ENCODE results near the gene DOCK11. TPM values are rescaled to one million over a fixed set of nuclear protein-coding genes. Genes with fewer than 3 reads are reported as not detected.

The DOCK11 gene
- total RNA-seq, 1 experiment from 2014 or later: 13.1 TPM

- no peaks in the 10 kb centered on the region for H3K36me3 Mint-ChIP-seq
- H3K4me1 Mint-ChIP-seq: peaks cover 30% of the 10 kb centered on the region
- no peak for DNase-seq (ENCODE audit: low spot score)
- H3K27ac Mint-ChIP-seq: no peak overlapping the region
- H3K27me3 Mint-ChIP-seq (ENCODE audit: low read depth): peaks cover 20% of the 10 kb centered on the region
- no peaks in the 10 kb centered on the region for H3K9me3 Mint-ChIP-seq
- no peak for ATAC-seq
- TF ChIP-seq MYBL2 (CRISPR knock-in tag; IDR thresholded peaks at IDR 0.05): no peak
- no peak for TF ChIP-seq RELA (CRISPR knock-in tag; IDR thresholded peaks at IDR 0.05; ENCODE audit: borderline replicate concordance)
- TF ChIP-seq, protein P1, sequence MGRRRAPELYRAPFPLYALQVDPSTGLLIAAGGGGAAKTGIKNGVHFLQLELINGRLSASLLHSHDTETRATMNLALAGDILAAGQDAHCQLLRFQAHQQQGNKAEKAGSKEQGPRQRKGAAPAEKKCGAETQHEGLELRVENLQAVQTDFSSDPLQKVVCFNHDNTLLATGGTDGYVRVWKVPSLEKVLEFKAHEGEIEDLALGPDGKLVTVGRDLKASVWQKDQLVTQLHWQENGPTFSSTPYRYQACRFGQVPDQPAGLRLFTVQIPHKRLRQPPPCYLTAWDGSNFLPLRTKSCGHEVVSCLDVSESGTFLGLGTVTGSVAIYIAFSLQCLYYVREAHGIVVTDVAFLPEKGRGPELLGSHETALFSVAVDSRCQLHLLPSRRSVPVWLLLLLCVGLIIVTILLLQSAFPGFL (CRISPR knock-in tag; IDR thresholded peaks at IDR 0.05; ENCODE audit: borderline replicate concordance): no peak
- TF ChIP-seq, protein P2, sequence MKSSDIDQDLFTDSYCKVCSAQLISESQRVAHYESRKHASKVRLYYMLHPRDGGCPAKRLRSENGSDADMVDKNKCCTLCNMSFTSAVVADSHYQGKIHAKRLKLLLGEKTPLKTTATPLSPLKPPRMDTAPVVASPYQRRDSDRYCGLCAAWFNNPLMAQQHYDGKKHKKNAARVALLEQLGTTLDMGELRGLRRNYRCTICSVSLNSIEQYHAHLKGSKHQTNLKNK (CRISPR knock-in tag; IDR thresholded peaks at IDR 0.05): no peak
- TF ChIP-seq, protein P3, sequence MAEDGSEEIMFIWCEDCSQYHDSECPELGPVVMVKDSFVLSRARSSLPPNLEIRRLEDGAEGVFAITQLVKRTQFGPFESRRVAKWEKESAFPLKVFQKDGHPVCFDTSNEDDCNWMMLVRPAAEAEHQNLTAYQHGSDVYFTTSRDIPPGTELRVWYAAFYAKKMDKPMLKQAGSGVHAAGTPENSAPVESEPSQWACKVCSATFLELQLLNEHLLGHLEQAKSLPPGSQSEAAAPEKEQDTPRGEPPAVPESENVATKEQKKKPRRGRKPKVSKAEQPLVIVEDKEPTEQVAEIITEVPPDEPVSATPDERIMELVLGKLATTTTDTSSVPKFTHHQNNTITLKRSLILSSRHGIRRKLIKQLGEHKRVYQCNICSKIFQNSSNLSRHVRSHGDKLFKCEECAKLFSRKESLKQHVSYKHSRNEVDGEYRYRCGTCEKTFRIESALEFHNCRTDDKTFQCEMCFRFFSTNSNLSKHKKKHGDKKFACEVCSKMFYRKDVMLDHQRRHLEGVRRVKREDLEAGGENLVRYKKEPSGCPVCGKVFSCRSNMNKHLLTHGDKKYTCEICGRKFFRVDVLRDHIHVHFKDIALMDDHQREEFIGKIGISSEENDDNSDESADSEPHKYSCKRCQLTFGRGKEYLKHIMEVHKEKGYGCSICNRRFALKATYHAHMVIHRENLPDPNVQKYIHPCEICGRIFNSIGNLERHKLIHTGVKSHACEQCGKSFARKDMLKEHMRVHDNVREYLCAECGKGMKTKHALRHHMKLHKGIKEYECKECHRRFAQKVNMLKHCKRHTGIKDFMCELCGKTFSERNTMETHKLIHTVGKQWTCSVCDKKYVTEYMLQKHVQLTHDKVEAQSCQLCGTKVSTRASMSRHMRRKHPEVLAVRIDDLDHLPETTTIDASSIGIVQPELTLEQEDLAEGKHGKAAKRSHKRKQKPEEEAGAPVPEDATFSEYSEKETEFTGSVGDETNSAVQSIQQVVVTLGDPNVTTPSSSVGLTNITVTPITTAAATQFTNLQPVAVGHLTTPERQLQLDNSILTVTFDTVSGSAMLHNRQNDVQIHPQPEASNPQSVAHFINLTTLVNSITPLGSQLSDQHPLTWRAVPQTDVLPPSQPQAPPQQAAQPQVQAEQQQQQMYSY (CRISPR knock-in tag; IDR thresholded peaks at IDR 0.05): no peak
- TF ChIP-seq, protein P4, sequence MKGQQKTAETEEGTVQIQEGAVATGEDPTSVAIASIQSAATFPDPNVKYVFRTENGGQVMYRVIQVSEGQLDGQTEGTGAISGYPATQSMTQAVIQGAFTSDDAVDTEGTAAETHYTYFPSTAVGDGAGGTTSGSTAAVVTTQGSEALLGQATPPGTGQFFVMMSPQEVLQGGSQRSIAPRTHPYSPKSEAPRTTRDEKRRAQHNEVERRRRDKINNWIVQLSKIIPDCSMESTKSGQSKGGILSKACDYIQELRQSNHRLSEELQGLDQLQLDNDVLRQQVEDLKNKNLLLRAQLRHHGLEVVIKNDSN (CRISPR knock-in tag; IDR thresholded peaks at IDR 0.05): no peak
- no peak for TF ChIP-seq IRF2 (CRISPR knock-in tag; IDR thresholded peaks at IDR 0.05; ENCODE audit: borderline replicate concordance, low read depth)
- TF ChIP-seq USF2 (CRISPR knock-in tag; IDR thresholded peaks at IDR 0.05): no peak
- TF ChIP-seq SP1 (CRISPR knock-in tag; conservative IDR thresholded peaks at IDR 0.05): no peak
- TF ChIP-seq NR3C1 (CRISPR knock-in tag; conservative IDR thresholded peaks at IDR 0.05; ENCODE audit: low read depth): no peak
- no peak for TF ChIP-seq ZNF532 (CRISPR knock-in tag; IDR thresholded peaks at IDR 0.05; ENCODE audit: borderline replicate concordance)
- no peak for TF ChIP-seq JAZF1 (CRISPR knock-in tag; IDR thresholded peaks at IDR 0.05)
- TF ChIP-seq CBFB (CRISPR knock-in tag; IDR thresholded peaks at IDR 0.05; ENCODE audit: low read depth): no peak
- no peak for TF ChIP-seq TP53 (CRISPR knock-in tag; IDR thresholded peaks at IDR 0.05)
- TF ChIP-seq FOXJ3 (CRISPR knock-in tag; IDR thresholded peaks at IDR 0.05; ENCODE audit: borderline replicate concordance): no peak
- TF ChIP-seq HMGA2 (CRISPR knock-in tag; IDR thresholded peaks at IDR 0.05): no peak
- peak overlapping the region; percentile 84 for H3K4me3 Mint-ChIP-seq
- ChIA-PET CTCF (interaction anchor here (1.4 kb wide), 1 partner anchor 105 kb away, joined by 6 read pairs; no protein-coding TSS in a partner anchor), POLR2A (interaction anchor here (1.3 kb wide), 1 partner anchor 150 kb away, joined by 3 read pairs; no protein-coding TSS in a partner anchor)
Measured at GRCh38 chrX:118496763-118497079, 1.1 kb downstream of the DOCK11 start.
